Calu3 (cell line): Measurements from ENCODE around the gene RHOC. TPM values are rescaled to one million over a fixed set of nuclear protein-coding genes. Genes with fewer than 3 reads are reported as not detected.

Experiments used
- BruUV-seq: library from RNA; stranded (reverse); fragments of 400-500 nt; replicated peaks from 2 replicates; lab custom pipeline; 2021; lab: Mats Ljungman, UMichigan
- CTCF ChIA-PET: fragments of 300-600 bp; sonication (Branson Sonifier 250); formaldehyde crosslinking; loops from one replicate; lab custom pipeline; 2022; ENCODE audit warnings: antibody characterized with exemption; lab: Charles Lee
- DNase-seq: peaks from one replicate; pipeline ENCODE4 v3.0.0; 2022
- H3K27ac Mint-ChIP-seq: one replicate; pipeline ENCODE4 v1.8.0; 2022; ENCODE audit warnings: mixed read lengths; ENCODE audit not compliant: unreplicated experiment
- H3K27me3 Mint-ChIP-seq: one replicate; pipeline ENCODE4 v1.8.0; 2022; ENCODE audit warnings: mixed read lengths; ENCODE audit not compliant: unreplicated experiment
- H3K36me3 Mint-ChIP-seq: one replicate; pipeline ENCODE4 v1.8.0; 2022; ENCODE audit warnings: mild to moderate bottlenecking, moderate library complexity, mixed read lengths; ENCODE audit not compliant: insufficient read depth, unreplicated experiment
- H3K4me1 Mint-ChIP-seq: one replicate; pipeline ENCODE4 v1.8.0; 2022; ENCODE audit warnings: mild to moderate bottlenecking, low read depth, mixed read lengths; ENCODE audit not compliant: unreplicated experiment
- H3K4me3 Mint-ChIP-seq: one replicate; pipeline ENCODE4 v1.8.0; 2022; ENCODE audit warnings: mild to moderate bottlenecking, low read depth, moderate library complexity, mixed read lengths; ENCODE audit not compliant: unreplicated experiment
- H3K9me3 Mint-ChIP-seq: one replicate; pipeline ENCODE4 v1.8.0; 2022; ENCODE audit warnings: low read depth, mixed read lengths; ENCODE audit not compliant: unreplicated experiment
- CTCF ChIP-seq: fragments of 200-600 bp; IDR thresholded peaks from one replicate; pipeline ENCODE4 v1.8.0; 2022; ENCODE audit warnings: antibody characterized with exemption; ENCODE audit not compliant: unreplicated experiment
- intact Hi-C: fragments of 100-400 bp; cut with micrococcal nuclease; formaldehyde crosslinking; loops from one replicate; pipeline ENCODE4 v1.10.0; 2022; ENCODE audit not compliant: unreplicated experiment
- total RNA-seq: library from RNA; stranded (reverse); gene quantifications from 2 replicates; pipeline ENCODE4 v1.2.3, GENCODE V29; 2022

Gene RHOC
- total RNA-seq, 1 experiment from 2014 or later = 176 TPM

DNA sequence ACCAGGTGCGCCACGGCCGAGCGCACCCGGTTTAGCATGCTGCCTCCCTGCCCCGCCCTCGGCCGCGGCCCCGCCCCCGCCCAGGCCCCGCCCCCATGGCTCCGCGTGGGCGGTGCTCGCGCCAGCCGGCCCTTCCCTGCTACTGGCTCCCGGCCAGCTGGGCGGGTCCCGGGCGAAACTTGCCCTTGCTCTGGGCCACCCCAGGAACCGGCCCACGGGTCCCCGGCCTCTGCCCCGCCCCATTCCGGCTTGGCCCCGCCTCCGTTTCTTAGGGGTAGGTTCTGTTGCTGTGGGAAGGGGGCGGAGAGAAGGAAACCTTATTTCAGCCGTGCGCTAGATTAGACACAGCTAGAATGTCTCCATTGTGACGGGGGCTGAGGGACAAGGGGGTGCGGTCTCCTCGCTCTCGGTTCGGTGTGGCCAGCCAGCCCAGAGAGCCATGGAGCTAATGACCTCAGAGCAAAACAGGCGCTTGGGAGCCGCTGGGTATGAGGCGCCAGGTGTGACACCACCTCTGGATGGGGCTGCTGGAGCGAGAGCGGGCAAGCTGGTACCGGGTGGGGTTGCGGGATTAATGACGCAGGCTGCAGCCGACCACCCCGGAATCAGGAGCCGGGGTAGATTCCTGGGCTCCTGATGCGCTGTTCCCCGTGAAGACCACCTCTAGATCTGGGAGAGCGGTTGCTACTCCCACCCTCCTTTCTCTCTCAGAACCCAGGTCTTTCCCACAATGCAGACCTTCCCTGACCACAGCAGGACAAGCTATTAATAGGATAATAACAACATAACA lies 8.5 kb upstream of the RHOC start, which contains the start of gene PPM1J:
Gene PPM1J, minus strand, starts transcription at position 69 of the 790 bp plus-strand sequence. Its CDS starts 31 bp downstream, at position 38.
- no peak for TF ChIP-seq CTCF
- Mint-ChIP-seq H3K27ac (no peak within 1 kb of the TSS), H3K4me3 (peak within 1 kb of the TSS; percentile 71), H3K4me1 (peaks cover 7% of the 10 kb centered on the region), H3K36me3 (peaks cover 18% of the 10 kb centered on the region), H3K9me3 (no peaks in the 10 kb centered on the region), H3K27me3 (peaks cover 21% of the 10 kb centered on the region)
- CTCF ChIA-PET = interaction anchor here (0.6 to 2.7 kb wide), 9 partner anchors 9 to 358 kb away, joined by 3 to 27 read pairs (median 5); partner anchors contain the start of genes LRIG2 and RHOC
- BruUV-seq = no TSS peak
- intact Hi-C loops = loop anchor here (1.0 to 5.0 kb wide), 3 partner anchors 89 to 962 kb away; no protein-coding TSS in a partner anchor
- DNase-seq = peak; percentile 97

DNA sequence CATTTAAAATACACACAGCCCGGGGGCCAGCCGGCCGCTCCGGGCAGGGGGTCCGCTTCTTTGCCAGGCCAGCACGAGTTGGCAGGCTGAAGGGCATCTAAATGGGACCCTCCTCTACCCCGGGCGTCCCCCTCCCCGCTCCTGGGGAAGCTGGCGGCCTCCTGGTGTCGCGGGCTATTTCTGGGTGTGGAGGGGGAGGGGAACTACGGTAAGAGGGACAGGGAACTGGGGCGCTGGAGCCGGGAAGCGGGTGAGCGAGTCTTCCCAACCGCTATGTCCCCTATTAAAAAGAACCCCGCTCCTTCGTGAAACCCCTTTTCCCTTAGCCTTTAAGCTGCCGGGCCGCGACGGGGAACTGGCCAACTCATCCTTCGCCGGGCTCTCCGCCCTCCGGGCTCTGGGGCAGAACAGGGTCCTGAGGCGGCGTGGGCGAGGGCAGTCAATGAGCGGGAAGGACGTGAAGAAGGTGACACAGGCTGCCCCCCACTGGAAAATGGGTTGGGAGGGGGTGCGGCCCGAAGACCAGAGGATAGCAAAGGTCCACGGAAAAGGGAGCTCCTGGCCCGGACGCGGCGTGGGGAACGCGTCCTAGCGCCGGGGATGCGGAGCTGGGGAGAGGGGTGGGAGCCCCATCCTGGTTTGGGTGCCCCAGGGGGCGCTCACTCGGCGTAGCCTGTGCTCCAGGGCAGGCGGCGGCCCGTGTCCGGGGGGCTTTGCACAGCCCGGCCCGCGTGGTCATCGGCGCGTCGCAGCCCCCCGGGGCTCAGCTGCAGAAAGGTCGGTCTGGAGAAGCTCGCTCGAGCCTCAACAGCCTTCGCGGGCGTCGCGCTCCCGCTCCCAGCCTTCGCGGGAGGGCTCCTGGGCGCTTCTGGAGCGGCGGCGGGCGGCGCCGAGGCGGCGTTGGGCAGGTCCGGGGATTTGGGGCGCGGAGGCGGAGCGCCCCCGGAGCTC lies 7.7 kb upstream of the RHOC start:
- intact Hi-C loops = loop anchor here (5.0 kb wide), 1 partner anchor 963 kb away; no protein-coding TSS in a partner anchor
- H3K4me1 Mint-ChIP-seq = peaks cover 7% of the 10 kb centered on the region
- no TSS peak for BruUV-seq
- CTCF ChIA-PET = interaction anchor here (0.6 to 2.7 kb wide), 9 partner anchors 8 to 358 kb away, joined by 3 to 27 read pairs (median 5); partner anchors contain the start of genes LRIG2 and RHOC
- H3K36me3 Mint-ChIP-seq = peaks cover 18% of the 10 kb centered on the region
- DNase-seq = no peak
- H3K27ac Mint-ChIP-seq = no peak overlapping the region
- no peaks in the 10 kb centered on the region for H3K9me3 Mint-ChIP-seq
- peaks cover 12% of the 10 kb centered on the region for H3K27me3 Mint-ChIP-seq
- H3K4me3 Mint-ChIP-seq = peak overlapping the region; percentile 71
- TF ChIP-seq CTCF = no peak

- Mint-ChIP-seq H3K9me3 (no peaks in the 10 kb centered on the region), H3K36me3 (peaks cover 18% of the 10 kb centered on the region), H3K4me3 (peak overlapping the region; percentile 71), H3K4me1 (peaks cover 7% of the 10 kb centered on the region), H3K27ac (no peak overlapping the region), H3K27me3 (peaks cover 7% of the 10 kb centered on the region)
- intact Hi-C loops = no loop called here
- CTCF ChIA-PET = no interaction called here
- BruUV-seq = no TSS peak
- no peak for TF ChIP-seq CTCF
- no peak for DNase-seq
These were observed 6.8 kb upstream of the RHOC start for GRCh38 chr1:112713466-112714312.
